GM23248 (cell line): ENCODE results near the gene STARD7.

ENCODE experiments used
- EZH2 ChIP-seq: fragments of 200-600 bp; sonication (generic); IDR thresholded peaks from 2 replicates; pipeline ENCODE4 v1.6.1; 2018; ENCODE audit warnings: antibody characterized with exemption, mild to moderate bottlenecking; ENCODE audit not compliant: insufficient read depth, poor library complexity, severe bottlenecking
- EZH2phosphoT487 ChIP-seq: fragments of 200-600 bp; sonication (generic); IDR thresholded peaks from 2 replicates; pipeline ENCODE4 v1.6.1; 2018; ENCODE audit warnings: antibody characterized with exemption, moderate library complexity, mild to moderate bottlenecking, low read depth; ENCODE audit not compliant: insufficient read depth

DNA sequence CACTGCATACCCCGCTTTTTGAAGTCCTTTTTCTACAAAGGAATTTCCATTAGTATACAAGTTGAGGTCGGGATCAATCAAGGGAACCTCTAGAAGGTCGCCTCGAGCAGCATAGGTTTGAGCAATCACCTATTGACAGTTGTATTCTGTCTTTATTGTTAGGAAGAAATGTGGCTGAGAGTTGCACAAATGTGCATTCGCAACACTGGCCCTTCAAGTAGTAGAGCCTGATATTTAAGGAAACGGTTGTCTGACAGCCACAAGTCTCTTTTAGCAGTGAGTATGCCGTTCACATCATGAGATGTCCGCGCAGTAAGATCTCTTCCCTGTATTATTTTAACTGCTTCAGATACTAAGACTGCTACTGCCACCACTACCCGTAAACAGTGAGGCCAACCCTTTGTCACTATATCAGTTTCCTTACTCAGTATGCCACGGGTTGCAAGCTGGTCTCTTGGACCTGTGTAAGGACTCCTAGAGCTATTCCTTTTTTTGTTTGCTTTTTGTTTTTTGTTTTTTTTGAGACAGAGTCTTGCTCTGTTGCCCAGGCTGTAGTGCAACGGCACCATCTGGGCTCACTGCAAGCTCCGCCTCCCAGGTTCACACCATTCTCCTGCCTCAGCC is 10.0 kb upstream of the STARD7 start:
- no peak for TF ChIP-seq EZH2phosphoT487
- no peak for TF ChIP-seq EZH2
